Measurements from ENCODE around the gene ADGRL3.

GRCh38 chr4:61342061-61342460 is 141.9 kb downstream of the ADGRL3 start:
- TF ChIP-seq CTCF (IDR thresholded peaks at IDR 0.05; ENCODE audit: borderline replicate concordance, extremely low read depth, low read length, poor library complexity, severe bottlenecking), result no peak
- no peak for TF ChIP-seq EZH2 (IDR thresholded peaks at IDR 0.05; ENCODE audit: borderline replicate concordance, low read depth, low read length, severe bottlenecking)
